AG09319 (cell line): ENCODE results near the gene ZNRF1.

Experiments
- DNase-seq: peaks from one replicate; pipeline ENCODE4 v3.0.0-alpha.2; 2010; ENCODE audit warnings: low read depth; ENCODE audit errors: extremely low read depth
- TF ChIP-seq, protein P1 (sequence below): IDR thresholded peaks from 2 replicates; pipeline ENCODE4 v1.5.1; 2011; ENCODE audit warnings: low read depth, mild to moderate bottlenecking, inconsistent platforms, low read length, moderate library complexity

ZNRF1 gene

DNA sequence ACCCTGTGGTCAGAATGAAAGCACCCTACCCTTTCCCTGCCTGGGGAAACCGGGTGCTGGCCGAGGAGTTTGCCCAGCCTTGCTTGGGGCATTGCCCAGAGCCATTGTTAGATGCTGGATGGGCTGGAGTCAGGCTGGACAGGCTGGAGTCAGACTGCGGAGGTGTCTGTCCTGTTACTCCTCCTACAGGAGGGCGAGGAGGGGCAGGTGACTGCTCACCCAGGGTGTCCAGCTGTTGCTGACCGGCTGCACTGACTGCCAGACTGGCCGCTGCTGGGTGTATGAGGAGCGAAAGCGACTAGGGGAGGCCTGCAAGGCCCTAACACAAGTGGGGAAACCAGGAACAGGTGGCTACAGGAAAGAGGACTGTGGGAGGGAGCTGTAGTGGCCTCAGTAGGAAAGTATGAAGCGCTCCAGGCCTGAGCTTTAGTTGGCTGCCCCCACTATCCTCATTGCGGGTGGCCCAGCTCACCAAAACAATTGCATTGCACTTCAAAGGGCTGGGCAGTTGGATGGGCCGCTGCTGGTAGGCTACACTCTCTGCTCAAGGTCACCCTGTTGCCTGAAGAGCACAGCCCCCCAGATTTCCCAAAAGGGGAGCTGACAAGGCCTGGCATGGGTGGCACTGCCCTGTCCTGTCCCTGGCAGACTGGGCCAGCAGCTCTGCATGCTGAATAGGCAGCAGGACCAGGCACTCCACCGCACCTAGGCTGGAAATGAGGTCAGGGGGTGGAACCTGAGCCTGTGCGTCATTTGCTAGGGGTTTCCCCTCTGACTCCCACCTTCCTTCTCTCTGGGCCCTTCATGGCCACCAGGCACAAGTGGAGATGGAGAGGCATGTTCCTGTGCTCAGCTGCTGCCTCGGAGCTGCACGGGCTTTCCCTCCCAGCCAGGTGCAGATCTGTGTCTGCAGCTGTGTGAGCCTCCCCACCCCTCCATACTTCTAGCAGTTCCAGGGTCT is 99.4 kb downstream of the ZNRF1 start:
- TF ChIP-seq, protein P1, sequence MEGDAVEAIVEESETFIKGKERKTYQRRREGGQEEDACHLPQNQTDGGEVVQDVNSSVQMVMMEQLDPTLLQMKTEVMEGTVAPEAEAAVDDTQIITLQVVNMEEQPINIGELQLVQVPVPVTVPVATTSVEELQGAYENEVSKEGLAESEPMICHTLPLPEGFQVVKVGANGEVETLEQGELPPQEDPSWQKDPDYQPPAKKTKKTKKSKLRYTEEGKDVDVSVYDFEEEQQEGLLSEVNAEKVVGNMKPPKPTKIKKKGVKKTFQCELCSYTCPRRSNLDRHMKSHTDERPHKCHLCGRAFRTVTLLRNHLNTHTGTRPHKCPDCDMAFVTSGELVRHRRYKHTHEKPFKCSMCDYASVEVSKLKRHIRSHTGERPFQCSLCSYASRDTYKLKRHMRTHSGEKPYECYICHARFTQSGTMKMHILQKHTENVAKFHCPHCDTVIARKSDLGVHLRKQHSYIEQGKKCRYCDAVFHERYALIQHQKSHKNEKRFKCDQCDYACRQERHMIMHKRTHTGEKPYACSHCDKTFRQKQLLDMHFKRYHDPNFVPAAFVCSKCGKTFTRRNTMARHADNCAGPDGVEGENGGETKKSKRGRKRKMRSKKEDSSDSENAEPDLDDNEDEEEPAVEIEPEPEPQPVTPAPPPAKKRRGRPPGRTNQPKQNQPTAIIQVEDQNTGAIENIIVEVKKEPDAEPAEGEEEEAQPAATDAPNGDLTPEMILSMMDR: no peak
- DNase-seq: no peak

DNA sequence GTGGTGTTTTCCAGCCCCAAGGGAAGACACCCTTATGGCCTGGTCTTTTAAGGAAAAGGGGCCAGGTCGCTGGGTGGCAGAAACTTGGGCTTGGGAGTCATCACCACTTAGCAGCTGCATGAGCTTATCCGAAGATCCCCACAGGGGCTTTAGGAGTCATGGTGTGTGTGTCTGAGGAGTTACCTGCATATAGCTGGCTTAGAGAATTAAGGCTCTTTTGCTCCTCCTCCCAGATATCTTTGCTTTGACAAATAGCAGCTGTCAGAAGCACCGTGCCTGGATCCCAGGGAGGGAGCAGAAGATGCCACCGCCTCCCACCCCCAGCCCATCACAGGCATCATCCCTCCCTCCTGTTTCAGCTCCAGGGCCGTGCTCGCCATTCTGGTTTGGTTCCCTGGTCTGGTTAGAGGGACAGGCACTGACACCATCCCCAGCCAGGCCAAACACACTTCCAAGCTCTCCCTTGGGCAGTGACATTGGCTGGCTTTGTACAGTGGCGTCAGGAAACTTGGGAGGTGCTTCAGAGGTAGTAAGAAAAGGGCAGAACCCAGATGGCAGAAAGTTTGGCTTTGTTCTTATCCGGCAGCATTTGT is 100.3 kb downstream of the ZNRF1 start:
- TF ChIP-seq, protein P1: no peak
- DNase-seq: no peak

DNA sequence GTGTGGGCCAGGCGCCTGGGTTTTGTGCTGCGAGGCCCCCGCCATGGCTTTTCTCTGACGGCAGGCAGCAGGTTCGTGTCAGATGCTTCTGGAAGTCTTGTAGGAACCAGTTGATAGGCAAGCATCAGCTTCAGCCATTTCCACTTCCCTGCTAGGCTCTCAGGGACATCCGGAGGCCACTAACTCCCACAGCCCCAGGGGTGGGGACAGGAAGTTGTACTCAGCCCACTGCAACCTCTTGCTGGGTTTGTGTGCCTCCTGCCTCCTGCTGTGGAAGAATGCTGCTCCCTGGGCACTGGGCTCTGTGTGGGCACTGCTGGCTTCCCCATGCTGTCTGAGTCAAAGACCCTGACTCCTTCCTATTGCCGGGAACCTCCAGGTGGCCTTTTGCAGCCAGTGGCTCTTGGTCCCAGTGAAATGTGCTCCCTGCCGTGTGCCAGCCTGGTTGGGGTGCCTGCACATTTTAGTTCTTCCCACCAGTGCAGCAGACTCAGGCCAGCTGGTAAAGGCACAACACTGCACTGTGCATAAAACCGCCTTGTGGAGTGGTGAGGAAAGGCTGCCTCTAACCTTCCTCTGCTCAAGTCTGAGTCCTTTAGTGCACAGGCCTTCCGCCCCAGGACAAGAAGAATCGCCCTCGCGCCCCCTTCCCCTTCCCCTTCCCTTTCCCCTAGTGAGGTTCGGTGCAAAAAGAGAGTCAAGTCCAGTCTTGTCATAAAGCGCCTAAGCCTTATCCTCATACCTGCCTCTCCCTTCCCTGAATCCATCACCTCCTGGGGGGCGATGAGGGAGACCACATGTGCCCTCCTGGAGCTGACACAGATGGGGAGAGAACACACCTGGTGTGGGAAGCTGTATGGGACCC is 101.1 kb downstream of the ZNRF1 start:
- TF ChIP-seq, protein P1: no peak
- DNase-seq: no peak

DNA sequence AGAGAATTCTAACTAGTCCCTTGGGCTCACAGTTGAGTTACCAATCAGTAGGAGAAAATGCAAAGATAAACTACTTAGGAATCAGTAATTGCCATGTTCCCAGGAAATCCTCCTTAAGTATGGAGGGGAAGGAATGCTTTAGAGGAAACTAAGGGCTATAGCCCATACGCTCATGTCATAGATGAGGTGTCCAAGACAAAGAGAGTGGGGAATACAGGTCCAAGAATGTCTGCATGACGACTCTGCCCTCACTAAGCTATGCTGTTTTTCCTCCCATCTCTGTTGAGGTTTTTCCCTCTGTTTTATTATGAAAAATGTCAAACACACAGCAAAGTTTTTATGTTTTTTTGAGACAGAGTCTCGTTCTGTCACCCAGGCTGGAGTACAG is 101.8 kb downstream of the ZNRF1 start:
- DNase-seq: no peak
- TF ChIP-seq, protein P1: no peak

DNA sequence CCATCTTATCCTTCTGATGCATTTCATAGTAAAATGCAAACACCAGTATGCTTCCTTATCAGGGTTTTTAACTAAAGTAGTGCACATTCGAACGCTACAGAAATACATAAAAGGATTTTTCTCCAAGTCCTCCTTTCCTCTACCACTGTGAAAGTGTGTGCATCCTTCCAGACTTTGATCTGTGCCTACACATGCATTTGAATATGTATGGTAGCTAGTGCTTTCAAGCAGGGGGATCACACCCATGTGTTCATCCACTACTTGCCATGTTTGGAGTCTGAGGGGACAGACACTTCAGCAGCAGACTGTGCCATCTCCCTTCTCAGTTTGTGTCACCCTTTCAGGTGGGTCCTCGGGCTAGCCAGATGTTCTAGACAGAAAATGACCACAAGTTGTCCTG is 102.8 kb downstream of the ZNRF1 start:
- DNase-seq: no peak
- TF ChIP-seq, protein P1: no peak

DNA sequence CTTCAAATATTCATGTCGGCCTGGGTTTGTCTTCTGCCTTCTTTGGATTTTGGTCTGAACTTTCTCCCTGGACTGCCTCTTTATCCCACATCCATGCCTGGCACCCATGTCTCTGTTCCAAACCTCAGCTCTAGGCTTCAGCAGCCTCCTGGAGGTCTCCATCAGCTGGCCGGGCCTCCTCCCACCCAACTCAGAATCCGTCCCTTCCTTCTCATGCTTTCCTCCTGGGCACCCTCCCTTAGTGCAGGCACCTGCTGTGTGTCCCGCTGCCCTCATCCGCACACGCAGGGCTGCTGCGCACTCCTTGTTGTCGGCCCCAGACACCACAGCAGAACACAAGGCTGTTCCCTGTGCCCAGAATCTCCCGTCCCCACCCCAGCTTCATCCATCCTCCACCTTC is 103.8 kb downstream of the ZNRF1 start:
- TF ChIP-seq, protein P1: no peak
- DNase-seq: no peak
